GM10248 (cell line): ENCODE measurements around the gene SLC39A5.
"Not testable (repeated sequence)": the region's sequence is repeated elsewhere in the genome, so short reads cannot be mapped to it uniquely, and the experiment has no call there.

Experiments
- CTCF ChIA-PET: fragments of 300-600 bp; sonication (Branson Sonifier 250); formaldehyde crosslinking; extraction: SDS; loops from one replicate; lab custom pipeline; 2021; ENCODE audit warnings: antibody characterized with exemption; lab: Yijun Ruan, JAX
- POLR2A ChIA-PET: fragments of 350-650 bp; sonication (Branson Sonifier 250); formaldehyde crosslinking; extraction: SDS; loops from one replicate; lab custom pipeline; 2020; ENCODE audit warnings: antibody characterized with exemption; lab: Yijun Ruan, JAX
- DNase-seq: peaks from one replicate; pipeline ENCODE4 v3.0.0; 2012; ENCODE audit errors: extremely low spot score
- TF ChIP-seq, protein P1 (sequence below): IDR thresholded peaks from 2 replicates; pipeline ENCODE4 v1.5.1; 2012; ENCODE audit warnings: mild to moderate bottlenecking, low read depth; ENCODE audit errors: extremely low read depth, missing control alignments, control extremely low read depth

Gene SLC39A5

DNA sequence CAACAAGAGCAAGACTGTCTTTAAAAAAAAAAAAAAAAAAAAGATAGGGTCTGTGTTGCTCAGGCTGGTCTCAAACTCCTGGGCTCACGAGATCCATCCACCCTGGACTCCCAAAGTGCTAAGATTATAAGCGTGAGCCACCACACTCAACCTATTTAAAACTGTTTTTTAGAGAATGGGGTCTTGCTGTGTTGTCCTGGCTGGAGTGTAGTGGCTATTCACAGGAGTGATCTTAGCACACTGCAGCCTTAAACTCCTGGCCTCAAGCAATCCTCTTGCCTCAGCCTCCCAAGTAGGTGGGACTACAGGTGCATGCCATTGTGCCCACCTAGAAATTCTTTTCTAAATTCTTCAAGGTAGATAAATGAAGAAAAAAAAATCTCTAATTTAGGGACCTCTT lies 44.4 kb downstream of the SLC39A5 start:
- TF ChIP-seq, protein P1, sequence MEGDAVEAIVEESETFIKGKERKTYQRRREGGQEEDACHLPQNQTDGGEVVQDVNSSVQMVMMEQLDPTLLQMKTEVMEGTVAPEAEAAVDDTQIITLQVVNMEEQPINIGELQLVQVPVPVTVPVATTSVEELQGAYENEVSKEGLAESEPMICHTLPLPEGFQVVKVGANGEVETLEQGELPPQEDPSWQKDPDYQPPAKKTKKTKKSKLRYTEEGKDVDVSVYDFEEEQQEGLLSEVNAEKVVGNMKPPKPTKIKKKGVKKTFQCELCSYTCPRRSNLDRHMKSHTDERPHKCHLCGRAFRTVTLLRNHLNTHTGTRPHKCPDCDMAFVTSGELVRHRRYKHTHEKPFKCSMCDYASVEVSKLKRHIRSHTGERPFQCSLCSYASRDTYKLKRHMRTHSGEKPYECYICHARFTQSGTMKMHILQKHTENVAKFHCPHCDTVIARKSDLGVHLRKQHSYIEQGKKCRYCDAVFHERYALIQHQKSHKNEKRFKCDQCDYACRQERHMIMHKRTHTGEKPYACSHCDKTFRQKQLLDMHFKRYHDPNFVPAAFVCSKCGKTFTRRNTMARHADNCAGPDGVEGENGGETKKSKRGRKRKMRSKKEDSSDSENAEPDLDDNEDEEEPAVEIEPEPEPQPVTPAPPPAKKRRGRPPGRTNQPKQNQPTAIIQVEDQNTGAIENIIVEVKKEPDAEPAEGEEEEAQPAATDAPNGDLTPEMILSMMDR, result no peak
- no peak for DNase-seq
- POLR2A ChIA-PET, result no interaction called here
- CTCF ChIA-PET, result no interaction called here

DNA sequence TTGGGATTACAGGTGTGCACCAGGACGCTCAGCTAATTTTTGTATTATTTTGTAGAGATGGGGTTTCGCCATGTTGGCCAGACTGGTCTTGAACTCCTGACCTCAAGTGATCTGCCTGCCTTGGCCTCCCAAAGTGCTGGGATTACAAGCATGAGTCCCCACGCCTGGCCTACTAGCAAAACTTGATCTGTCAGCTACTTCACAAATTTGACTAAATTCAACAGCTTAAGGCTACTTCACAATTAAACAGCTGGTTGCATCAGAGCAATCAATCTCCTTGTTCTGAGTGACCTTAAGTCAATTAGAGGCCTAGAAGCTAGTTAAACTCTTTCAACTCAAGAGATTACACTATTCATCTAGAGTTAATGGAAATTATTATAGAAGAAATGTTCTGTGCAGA lies 49.1 kb downstream of the SLC39A5 start:
- ChIA-PET POLR2A (no interaction called here), CTCF (interaction anchor here (1.2 to 2.6 kb wide), 3 partner anchors 10 to 56 kb away, joined by 3 to 9 read pairs (median 4); partner anchors contain the start of gene COQ10A)
- TF ChIP-seq, protein P1, result no peak
- DNase-seq, result no peak

DNA sequence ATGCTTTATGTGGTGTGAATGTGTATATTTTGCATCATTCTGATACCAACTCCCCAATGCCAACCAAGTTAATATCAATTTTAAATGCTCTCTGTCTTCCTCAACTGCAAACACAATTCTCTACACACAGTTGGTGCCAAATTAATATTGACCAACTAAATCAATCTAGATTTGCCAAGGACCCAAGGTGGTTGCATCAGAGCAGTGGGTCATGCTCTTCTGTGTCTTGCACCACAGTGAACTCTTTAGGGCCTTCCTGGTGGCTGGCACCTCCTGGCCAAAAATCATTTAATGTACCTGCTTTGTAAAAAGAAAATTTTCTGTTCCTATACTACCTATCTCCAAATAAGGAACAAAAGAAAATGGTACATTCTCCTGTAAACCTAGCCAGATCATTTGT lies 51.0 kb downstream of the SLC39A5 start:
- ChIA-PET POLR2A (no interaction called here), CTCF (interaction anchor here (0.6 to 1.4 kb wide), 3 partner anchors 12 to 16 kb away, joined by 3 to 4 read pairs (median 3); no protein-coding TSS in a partner anchor)
- DNase-seq, result no peak
- TF ChIP-seq, protein P1, result no peak

DNA sequence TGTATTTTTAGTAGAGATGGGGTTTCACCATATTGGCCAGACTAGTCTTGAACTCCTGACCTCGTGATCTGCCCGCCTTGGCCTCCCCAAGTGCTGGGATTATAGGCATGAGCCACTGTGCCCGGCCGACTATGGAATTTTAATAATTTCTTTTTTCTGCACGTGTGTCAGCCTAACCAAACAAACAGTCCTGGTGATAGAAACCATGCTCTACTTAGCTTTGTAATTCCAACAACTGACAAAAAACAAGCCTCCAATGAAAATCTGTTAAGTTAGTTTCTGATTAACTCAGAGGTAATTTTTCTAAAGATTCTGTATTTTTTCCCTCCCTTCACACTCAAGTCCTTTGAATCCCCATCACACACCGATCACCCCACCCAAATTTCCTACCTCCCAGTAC lies 52.2 kb downstream of the SLC39A5 start:
- ChIA-PET CTCF (interaction anchor here (1.2 kb wide), 1 partner anchor 24 kb away, joined by 3 read pairs; the partner anchor contains the start of gene ANKRD52), POLR2A (no interaction called here)
- TF ChIP-seq, protein P1, result no peak

DNA sequence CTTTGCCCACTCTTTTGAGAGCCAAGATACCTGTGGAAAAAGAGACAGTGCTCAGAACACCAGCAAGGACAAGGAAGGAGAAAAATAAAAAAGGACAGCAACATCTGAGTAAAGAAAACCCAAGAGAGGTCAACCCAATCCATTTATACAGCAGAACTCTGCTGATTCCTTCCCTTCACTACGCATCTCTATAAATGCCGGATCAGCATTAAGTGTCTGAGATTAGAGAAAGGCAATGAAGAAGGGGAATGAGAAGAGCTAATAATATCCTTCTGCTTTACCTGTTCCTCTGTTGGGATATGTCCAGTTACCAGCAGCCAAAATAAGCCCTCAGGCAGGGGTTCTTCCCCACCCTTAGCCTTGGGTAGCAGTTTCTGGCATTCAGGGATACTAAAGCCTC lies 52.7 kb downstream of the SLC39A5 start:
- CTCF ChIA-PET, result interaction anchor here (1.2 to 1.6 kb wide), 2 partner anchors 16 to 24 kb away, joined by 3 to 5 read pairs; partner anchors contain the start of genes ANKRD52 and COQ10A
- POLR2A ChIA-PET, result no interaction called here
- TF ChIP-seq, protein P1, result no peak
- DNase-seq, result no peak

More for the DNA sequence above, 52.2 kb downstream of the SLC39A5 start:
- no peak for DNase-seq

DNA sequence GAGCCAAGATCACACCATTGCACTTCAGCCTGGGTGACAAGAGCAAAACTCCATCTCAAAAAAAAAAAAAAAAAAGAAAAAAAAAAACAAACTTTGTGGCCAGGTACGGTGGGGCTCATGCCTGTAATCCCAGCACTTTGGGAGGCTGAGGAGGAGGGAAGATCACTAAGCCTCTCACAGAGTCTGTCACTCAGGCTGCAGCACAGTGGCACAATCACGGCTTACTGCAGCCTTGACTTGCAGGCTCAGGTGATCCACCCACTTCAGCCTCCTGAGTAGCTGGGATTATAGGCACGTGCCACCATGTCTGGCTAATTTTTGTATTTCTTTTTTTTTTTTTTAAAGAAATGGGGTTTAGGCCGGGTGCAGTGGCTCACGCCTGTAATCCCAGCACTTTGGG lies 54.4 kb downstream of the SLC39A5 start:
- CTCF ChIA-PET, result interaction anchor here (0.9 to 2.0 kb wide), 3 partner anchors 17 to 95 kb away, joined by 3 to 6 read pairs (median 5); partner anchors contain the start of genes COQ10A and SMARCC2
- DNase-seq, result not testable (repeated sequence)
- POLR2A ChIA-PET, result interaction anchor here (0.7 kb wide), 2 partner anchors 17 kb away, joined by 4 read pairs; no protein-coding TSS in a partner anchor
